ENCODE data around the gene ZBTB12.
A peak's percentile ranks its signal among the peaks of the same experiment; 100 is the strongest.
"Not testable (repeated sequence)": the region's sequence is repeated elsewhere in the genome, so short reads cannot be mapped to it uniquely, and the experiment has no call there.

ZBTB12 gene

DNA sequence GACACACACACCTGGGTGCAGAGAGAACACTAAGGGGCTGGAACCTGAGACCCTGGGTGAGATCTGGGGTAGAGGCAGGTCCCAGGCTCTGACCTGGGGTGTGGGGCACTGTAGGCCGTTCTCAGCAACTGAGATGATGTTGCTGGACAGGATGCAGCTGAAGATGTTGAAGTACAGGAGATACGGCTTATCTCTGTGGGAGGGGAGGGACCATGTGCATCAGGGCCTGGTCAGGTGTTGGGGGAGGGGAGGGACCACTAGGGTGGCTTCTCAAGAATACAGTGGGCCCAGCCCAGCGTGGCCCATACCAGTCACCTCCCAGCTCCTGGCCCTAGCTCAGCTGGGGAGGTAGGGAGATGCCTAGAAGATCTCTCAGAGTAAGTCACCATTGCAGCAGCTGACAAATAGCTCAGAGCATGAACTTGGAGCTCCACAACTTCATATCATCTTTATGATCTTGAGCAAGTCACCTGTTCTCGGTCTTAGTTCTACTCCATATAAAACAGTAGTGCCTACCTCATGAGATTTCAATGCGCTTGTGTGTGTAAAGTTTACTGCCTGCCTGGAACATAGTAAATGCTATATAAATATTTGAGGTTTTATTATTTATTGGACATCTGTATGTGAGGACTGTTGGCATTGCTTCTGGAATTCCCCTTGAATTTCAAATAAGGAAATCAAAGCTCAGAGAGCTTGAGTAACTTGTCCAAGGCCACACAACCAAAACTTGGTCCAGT, 26.9 kb downstream of the ZBTB12 start:
- DNase-seq = no peak

DNA sequence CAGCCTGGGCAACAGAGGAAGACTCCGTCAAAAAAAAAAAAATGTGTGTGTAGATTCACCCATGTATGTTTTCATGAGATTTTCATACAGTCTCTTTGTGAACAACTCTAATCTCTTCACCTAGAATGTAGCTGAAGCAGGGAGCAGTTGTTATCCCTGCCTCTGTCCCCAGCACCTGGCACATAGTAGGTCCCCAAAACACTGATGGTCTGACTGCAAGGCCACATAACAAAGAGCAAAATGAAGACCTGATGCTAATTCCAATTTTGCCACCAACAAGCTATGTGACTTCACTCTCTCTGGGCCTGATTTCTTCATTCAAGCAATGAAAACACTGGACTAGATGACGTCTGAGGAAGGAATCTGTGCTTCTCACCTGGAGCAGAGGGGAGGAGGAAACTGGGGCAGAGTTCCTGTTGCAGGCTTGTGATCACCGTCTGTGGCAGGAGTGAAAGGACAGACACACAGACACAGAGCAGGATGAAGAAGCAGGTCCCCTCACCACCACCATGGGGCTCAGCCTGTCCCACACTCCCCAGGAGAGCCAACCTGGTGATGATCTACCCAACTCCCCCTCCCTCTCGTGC, 27.7 kb downstream of the ZBTB12 start:
- DNase-seq = no peak

DNA sequence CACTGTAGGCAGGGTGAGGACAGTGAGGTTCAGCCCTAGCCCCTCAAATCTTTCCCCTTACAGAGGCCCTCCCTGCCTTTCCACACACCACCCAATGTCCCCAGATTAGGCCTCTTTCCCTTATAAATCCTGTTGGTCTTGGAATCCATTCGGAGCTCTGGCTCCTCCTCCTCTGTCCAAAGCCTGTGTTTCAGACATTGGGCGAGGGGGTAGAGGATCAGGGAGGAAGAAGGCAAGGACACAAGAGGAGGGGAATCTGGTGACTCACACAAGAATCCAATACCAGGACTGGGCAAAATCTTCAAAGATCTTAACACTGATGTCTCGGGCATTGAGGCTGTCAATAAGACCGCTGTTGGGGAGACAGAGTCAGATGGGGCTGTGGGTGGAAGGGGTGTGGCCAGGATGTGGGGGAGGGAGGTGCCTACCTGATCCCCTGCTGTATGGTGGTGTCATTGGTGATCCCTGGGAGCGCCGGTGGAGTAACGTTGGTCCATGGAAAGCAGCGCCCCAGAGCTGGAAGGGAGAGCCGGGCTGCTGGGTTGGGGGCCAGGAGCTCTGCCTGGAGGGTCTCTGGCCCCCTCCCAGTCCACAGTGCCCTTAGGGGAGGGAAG, 30.7 kb downstream of the ZBTB12 start:
- no peak for DNase-seq

- no peak for DNase-seq
Measured at GRCh38 chr6:31870385-31870921, 31.4 kb downstream of the ZBTB12 start.

DNA sequence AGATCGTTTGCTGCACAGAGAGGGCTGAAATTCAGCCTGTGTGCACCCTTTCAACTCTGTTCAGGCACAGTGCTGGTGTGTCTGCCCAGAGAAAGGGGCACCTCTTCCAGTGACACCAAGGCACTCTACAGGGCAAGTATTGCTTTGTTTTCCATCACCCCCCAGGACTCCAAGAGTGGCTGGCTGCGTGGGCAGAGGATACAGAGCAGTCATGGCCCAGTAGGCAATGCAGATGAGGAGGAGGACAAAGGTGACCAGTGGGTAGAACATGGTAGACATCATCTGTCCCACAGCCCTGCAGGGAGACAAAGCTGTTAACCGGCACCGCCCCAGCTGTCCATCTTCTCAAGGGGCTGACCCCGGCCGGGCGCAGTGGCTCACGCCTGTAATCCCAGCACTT, 32.5 kb downstream of the ZBTB12 start:
- no peak for DNase-seq

DNA sequence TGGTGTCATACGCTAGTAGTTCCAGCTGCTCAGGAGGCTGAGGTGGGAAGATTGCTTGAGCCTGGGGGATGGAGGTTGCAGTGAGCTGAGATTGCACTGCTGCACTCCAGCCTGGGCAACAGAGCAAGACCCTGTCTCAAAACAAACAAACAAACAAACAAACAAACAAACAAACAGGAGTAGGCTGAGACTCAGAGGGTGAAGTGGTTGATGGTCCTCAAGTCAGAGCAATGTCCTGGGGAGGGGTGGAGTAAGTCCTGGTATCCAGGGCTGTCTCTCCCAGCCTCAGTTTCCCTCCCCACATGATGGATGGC, 33.3 kb downstream of the ZBTB12 start:
- not testable (repeated sequence) for DNase-seq

DNA sequence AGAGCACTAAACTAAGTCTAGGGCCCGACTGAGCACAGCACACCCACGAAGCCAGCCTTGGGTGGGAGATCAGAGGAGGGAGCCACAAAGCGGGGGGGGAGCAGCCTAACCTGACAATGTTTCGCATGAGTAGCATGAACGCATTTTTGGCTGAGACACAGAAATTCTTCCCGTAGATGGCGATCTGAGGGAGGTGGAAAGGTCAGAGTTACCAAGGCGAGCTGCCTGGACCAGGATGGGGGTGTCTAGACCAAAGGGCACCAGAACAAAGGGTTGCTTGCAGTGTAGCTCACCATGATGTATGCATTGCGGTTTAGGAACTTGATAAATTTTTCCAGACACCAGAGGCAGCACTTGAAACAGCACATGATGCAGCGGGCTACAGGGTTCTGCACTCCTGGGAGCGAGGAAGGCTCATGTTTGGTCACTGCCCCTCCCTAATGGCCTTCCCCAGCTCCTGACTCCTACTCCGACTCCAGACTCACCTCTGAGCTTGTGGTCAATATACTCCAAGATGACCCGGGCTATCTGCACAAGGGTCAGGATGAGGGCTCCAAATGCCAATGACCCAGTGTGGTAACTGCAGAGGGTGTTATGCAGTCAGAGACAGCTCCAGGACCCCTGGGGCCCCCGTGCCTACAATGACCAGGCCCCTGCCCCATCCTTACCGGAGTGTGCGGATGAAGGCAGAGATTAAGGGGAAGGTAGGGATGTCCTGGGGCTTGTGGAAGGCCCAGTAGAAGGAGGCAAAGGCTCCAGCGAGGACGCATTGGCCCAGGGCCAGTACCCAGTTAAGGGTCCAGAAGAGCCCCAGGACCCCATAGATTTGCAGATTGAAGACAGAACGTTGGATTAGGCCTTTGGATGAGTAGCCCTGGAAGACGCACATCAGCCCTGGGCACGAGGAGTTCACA, 36.4 kb downstream of the ZBTB12 start:
- no peak for DNase-seq

DNA sequence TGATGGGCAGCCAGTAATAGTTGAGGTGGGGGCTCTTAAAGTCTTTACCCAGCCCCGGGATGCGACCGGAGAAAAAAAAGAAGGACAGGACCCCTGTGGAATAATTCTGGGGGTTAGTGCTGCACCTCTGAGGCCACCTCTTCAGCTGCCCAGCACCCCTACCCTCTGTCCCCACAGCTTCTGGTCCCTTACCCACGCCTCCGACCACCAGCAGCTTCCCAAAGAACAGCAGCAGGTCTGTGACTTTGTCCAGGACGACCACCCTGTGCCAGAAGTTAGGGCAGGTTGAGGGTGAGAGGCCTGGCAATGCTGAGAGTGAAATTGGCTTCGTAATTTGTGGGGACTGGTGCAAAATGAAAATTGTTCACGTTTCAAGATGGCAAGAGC, 37.1 kb downstream of the ZBTB12 start:
- no peak for DNase-seq

DNA sequence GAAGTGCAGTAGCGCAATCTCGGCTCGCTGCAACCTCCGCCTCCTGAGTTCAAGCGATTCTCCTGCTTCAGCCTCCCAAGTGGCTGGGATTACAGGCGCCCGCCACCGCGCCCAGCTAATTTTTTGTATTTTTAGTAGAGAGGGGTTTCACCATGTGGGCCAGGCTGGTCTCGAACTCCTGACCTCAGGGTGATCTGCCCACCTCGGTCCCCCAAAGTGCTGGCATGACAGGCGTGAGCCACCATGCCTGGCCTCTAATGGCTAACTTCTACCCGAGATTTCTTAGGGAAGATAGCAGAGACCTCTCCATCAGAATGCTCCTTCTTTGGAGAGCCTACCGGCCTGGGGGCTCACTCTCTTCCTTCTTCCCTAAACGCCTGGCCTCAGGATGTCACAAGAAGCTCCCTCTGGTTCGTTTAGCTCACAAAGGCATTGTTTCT, 37.7 kb downstream of the ZBTB12 start:
- DNase-seq = peak; percentile 39

DNA sequence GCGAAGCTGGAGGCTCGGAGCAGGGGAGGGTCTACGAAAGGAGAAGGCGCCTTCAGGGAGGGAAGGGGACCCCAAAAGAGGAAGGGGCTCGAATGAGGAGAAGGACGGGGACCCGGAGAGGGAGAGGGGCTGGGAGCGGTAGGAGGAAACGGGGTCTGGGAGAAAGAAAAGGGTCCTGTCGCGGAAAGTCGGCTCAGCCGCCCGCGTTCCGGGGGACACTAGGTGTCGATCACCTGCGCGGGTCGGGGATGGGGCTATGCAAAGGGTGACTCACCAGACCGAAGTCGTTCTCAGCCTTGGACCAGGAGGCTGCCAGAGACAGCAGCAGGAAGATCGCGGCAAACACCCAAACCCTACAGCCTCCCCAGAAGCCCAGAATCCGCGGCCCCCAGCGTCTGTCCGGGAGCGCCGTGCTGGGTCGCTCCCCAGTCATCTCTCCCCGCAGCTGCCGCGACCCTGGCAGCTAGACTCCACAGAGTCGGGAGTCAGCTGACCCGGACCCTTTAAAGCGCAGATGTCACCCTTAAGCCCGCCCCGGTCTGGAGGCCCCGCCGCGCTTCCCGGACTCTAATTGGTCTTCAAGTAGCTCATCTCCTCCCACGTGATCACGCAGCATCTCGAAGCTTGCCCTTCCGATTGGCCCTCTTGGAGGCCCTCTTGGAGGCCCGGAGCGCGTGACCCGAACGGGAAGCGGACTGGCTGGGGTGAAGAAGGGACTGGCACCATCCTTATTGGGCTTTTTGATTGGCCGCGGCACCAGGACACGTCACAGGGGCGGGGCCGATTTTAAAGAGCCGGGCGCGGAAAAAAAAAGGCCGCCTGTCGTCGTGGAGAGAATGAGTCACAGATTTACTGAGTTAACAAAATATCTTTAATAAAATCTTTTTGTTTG, 39.3 kb downstream of the ZBTB12 start, which contains the start of gene NEU1:
Gene NEU1, minus strand, starts transcription at position 478 of the 892 bp plus-strand sequence. Its CDS starts 45 bp downstream, at position 433.
- peak; percentile 98 for DNase-seq

GRCh38 chr6:31861919-31862343, 40.0 kb downstream of the ZBTB12 start:
- DNase-seq = no peak

DNA sequence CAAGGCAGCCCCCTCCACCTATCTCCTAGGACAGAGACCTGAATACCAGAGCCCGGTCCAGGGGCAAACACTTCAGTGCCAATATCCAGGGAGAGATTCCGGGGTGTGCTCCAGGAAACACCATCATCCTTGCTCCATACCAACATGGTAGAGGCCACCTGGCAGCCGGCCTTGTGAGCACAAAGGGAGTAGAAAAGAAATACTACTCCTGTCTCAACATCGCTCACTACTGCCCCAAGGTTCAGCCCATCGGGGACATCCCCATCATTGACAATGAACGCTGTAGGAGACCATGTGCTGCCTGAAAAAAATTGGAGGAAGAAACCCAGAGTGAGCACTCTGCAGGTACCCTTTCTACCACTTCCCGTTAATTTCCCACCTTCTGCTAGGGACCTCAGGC, 40.7 kb downstream of the ZBTB12 start:
- DNase-seq = no peak

- DNase-seq = no peak
Measured at GRCh38 chr6:31860349-31860748, 41.5 kb downstream of the ZBTB12 start.

- no peak for DNase-seq
Measured at GRCh38 chr6:31859923-31860322, 42.0 kb downstream of the ZBTB12 start.

- no peak for DNase-seq
Measured at GRCh38 chr6:31858707-31859106, 43.2 kb downstream of the ZBTB12 start.

DNA sequence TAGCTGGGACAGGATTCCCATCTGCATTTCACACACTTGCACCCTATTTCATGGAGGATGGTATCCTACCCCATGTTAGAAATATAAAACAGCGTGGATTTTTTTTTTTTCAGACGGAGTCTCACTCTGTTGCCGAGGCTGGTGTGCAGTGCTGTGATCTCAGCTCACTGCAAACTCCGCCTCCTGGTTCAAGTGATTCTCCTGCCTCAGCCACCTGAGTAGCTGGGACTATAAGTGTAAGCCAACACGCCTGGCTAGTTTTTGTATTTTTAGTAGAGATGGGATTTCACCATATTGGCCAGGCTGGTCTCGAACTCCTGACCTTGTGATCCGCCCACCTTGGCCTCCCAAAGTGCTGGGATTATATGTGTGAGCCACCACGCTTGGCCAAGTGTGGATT, 44.1 kb downstream of the ZBTB12 start:
- not testable (repeated sequence) for DNase-seq

- DNase-seq = not testable (repeated sequence)
Measured at GRCh38 chr6:31851980-31852718, 49.7 kb downstream of the ZBTB12 start.

- DNase-seq = no peak
Measured at GRCh38 chr6:31851485-31851832, 50.4 kb downstream of the ZBTB12 start.

GRCh38 chr6:31850765-31851484, 51.0 kb downstream of the ZBTB12 start:
- DNase-seq = no peak
